ENCODE measurements around the gene ATMIN.

The ATMIN gene, protein sequence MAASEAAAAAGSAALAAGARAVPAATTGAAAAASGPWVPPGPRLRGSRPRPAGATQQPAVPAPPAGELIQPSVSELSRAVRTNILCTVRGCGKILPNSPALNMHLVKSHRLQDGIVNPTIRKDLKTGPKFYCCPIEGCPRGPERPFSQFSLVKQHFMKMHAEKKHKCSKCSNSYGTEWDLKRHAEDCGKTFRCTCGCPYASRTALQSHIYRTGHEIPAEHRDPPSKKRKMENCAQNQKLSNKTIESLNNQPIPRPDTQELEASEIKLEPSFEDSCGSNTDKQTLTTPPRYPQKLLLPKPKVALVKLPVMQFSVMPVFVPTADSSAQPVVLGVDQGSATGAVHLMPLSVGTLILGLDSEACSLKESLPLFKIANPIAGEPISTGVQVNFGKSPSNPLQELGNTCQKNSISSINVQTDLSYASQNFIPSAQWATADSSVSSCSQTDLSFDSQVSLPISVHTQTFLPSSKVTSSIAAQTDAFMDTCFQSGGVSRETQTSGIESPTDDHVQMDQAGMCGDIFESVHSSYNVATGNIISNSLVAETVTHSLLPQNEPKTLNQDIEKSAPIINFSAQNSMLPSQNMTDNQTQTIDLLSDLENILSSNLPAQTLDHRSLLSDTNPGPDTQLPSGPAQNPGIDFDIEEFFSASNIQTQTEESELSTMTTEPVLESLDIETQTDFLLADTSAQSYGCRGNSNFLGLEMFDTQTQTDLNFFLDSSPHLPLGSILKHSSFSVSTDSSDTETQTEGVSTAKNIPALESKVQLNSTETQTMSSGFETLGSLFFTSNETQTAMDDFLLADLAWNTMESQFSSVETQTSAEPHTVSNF

DNA sequence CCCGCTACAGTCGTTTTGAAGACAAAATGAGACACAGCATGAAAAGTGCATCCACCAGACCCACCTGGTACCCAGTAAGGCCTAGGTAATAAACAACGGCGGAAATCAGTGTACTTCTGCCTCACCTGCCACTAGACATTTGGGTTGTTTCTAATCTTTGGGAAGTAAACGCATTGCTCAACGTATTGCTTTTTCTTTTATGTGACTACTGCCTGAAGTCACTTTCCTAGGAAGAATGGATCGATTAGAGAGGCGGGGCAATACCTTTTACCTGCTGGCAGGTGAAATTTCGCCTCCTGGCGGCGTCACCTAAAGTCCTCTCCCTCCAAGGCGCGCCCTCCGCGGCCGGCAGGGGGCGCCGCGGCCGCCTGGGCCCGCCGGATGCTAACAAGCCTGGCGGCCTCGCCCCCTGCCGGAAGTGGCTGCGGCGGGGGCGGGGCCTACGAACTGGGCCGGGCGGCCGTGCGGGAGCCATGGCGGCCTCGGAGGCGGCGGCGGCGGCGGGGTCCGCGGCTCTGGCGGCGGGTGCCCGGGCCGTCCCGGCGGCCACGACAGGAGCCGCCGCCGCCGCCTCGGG is at the start of gene ATMIN:
TSS of gene ATMIN (plus strand) at position 445 of the 577 bp plus-strand sequence. CDS start at position 474, 29 bp downstream.
- DNase-seq (ENCODE audit: low read depth) = peak; percentile 88

- DNase-seq (ENCODE audit: low read depth) = no peak
Observed at GRCh38 chr16:80986557-80986956, 49.1 kb upstream of the ATMIN start.

GRCh38 chr16:80988756-80989155 is 46.9 kb upstream of the ATMIN start:
- no peak for DNase-seq (ENCODE audit: low read depth)

- DNase-seq (ENCODE audit: low read depth) = peak; percentile 38
Observed at GRCh38 chr16:80989801-80990200, 45.8 kb upstream of the ATMIN start.

- peak; percentile 25 for DNase-seq (ENCODE audit: low read depth)
Observed at GRCh38 chr16:80990577-80990976, 45.1 kb upstream of the ATMIN start.

GRCh38 chr16:80990978-80991377 is 44.7 kb upstream of the ATMIN start:
- no peak for DNase-seq (ENCODE audit: low read depth)

DNA sequence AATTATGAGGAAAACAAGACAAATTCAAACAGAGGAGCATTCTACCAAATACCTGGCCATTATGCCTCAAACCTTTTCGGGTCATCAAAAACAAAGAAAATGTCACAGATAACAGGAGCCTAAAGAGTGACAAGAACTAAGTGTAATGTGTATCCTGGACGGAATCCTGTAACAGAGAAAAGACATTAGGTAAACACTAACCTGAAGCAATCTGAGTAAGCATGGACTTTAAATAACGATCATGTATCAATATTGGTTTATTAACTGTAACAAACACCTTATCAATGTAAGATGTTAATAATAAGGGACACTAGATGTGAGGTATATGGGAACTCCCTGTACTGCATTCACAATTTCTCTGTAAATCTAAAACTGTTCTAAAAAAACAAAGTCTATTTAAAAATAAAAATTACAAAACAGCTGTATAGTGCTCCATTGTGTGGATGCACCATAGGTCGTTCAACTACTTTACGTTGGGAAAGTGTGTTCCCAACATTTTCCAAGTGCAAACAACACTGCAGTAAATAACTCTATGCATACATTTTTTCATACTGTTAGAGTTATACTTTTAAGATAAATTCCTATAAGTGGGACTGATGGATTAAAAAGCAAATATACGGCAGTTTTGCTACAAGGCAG is 43.7 kb upstream of the ATMIN start:
- no peak for DNase-seq (ENCODE audit: low read depth)

- DNase-seq (ENCODE audit: low read depth) = no peak
Observed at GRCh38 chr16:80992676-80993293, 42.9 kb upstream of the ATMIN start.

GRCh38 chr16:80993307-80993706 is 42.3 kb upstream of the ATMIN start:
- DNase-seq (ENCODE audit: low read depth) = peak; percentile 93

GRCh38 chr16:80993834-80994233 is 41.8 kb upstream of the ATMIN start:
- no peak for DNase-seq (ENCODE audit: low read depth)

DNA sequence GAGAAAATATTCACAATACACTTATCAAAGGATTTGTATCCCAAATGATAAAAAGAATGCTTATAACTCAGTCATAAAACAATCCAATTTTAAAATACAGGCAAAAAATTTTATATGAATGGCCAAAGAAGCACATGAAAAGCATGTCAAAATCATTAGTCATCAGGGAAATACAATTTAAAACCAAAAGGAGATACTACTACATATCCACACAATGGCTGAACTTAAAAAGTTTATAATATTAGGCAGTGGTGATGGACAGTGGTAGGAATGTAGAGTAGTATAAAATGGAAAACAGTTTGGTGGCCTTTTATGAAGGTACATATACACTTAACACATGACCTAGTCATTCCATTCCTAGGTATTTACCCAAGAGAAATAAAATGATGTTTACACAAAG is 41.2 kb upstream of the ATMIN start:
- DNase-seq (ENCODE audit: low read depth) = peak; percentile 65

DNA sequence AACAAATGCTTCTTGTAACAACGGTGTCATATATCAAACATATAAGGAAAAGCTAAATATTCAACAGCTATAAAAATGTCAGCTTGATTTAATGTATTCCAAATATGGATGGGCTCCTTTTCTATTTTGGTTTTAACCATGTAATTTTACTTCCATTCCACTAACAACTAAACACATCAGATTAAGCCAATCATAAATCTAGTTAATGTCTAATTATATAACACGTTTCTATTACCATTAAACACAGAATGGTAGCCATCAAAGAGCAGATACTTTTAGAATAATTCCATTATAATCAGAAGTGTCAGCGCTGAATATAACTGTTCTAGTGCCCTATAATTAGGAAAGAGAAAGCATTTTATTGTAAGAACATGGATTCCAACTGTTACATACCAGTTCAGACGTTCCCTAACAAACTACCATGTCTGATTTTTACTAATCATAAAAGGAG is 38.9 kb upstream of the ATMIN start:
- DNase-seq (ENCODE audit: low read depth) = no peak

DNA sequence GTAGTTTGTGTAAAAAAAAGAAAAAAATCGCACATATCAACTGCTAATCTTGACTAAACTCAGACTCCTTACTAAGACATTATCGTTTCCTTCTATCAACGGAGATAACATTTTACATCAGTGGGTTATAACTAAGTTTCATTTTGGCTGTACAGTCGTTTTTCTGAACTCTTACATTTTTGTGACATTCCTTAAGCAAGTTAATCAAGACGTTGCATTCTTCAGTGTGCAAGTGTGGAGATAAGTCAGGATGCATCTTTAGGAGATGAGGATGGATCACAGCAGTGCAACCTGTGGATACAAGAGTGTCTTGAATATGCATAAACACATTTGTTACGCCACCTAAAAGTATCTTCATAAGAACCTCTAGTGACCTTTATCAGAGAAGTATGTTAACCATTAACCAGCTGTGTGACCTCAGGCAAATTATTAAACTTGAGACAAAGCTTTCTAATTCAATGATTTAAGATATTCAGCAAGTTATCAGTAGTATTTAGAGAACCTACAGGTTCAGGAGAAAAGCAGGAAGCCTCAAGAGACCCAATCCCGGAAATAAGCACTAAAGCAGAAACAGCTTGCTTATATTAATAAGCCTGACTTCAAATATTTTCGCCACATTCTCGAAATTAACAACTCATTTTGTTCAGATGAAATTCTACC is 38.4 kb upstream of the ATMIN start:
- DNase-seq (ENCODE audit: low read depth) = no peak

DNA sequence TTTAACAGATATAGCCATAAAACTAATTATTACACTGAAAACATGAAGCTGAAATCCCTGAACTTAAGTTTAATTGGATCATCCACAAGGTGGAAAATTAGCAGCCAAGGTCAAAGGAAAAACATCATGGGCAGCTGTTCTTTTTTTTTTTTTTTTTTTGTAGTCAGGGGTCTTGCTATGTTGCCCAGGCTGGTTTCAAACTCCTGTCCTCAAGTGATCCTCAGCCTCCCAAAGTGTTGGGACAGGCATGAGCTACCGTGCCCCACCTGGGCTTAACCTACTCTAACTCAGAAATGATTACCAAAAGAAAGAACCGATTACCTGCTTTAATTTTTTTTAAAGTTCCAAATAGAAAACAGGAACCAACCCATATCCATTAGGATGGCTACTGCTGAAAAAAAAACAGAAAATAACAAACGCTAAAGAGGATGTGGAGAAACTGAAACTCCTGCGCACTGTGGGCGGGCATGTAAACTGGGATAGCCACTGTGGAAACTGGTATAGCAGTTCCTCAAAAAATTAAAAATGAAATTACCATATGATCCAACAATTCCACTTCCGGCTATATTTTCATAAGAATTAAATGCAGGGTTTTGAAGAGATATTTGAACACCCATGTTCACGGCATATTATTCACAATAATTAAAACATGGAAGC is 37.5 kb upstream of the ATMIN start:
- no peak for DNase-seq (ENCODE audit: low read depth)

DNA sequence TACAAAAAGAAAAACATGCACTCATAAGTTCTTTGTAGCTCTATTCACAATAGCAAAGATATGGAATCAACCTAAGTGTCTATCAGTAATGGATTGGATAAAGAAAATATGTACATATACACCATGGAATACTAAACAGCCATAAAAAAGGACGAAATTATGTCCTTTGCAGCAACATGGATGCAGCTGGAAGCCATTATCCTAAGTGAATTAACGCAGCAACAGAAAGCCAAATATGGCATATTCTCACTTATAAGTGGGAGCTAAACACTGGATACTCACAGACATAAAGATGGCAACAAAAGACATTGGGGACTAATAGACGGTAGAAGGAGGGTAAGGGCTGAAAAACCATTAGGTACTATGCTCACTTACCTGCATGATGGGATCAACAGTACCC is 34.8 kb upstream of the ATMIN start:
- no peak for DNase-seq (ENCODE audit: low read depth)

GRCh38 chr16:81001330-81001729 is 34.3 kb upstream of the ATMIN start:
- DNase-seq (ENCODE audit: low read depth) = no peak

GRCh38 chr16:81003064-81003463 is 32.6 kb upstream of the ATMIN start:
- no peak for DNase-seq (ENCODE audit: low read depth)

DNA sequence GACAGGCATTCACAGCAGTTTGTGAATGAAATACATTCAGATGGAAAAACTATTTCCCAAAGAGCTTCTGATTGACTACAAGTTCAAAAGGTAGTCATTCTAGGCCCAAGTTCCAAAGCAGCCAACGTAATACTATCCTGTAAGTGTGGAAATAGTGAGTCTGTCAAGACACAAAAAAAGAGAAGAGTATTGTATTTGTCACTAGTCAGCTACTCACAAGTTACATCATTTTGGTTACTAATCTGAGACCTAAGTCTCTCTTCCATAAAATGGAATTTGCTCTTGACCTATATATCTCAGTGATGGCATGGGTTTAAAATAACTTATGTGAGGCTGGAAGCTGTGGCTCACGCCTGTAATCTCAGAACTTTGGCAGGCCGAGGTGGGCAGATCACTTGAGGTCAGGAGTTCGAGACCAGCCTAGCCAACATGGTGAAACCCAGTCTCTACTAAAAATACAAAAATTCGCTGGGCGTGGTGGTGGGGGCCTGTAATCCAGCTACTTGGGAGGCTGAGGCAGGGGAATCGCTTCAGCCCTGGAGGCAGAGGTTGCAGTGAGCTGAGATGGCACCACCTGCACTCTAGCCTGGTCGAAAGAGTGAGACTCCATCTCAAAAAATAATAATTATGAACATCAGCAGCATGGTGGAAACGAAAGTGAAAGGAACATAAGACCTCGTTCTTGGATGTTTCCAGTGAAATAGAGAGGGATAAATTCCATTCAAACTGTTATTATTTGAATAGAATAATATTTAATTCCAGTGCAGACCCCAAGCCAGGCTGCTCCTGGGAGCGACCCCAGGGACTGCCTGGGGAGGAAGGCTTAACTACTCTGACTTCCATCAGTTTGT is 31.8 kb upstream of the ATMIN start:
- peak; percentile 8 for DNase-seq (ENCODE audit: low read depth)

DNA sequence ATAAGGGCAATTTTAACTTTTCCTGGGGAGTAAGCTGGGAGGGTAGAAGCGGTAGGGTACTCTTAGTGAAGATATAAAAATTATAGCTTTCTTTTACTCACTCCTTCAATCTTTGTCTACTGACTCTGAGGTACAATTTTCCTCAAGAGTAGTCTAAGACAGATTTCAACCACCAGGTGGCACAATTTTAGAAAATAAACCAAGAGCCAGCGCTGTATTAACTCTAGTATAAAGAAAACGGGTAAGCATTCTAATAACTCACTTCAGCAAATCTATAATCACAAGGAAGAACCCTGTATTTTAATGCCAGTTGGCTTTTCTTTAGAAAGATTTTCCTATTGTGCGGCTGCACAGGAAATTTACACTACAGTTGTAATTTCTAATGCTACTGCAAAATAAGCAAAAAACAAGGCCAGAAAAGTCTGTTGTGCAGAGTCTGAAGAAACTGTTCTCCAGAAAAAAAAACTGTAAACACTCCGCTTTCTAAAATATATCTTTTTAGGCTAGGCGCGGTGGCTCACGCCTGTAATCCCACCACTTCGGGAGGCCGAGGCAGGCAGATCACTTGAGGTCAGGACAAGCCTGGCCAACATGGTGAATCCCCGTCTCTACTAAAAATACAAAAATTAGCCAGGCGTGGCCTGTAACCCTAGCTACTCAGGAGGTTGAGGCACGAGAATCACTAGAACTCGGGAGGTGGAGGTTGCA is 30.8 kb upstream of the ATMIN start:
- DNase-seq (ENCODE audit: low read depth) = peak; percentile 83

Measured in ELR (cell line).